ENCODE data around the gene MYH10. TPM values are rescaled to one million over a fixed set of nuclear protein-coding genes. Genes with fewer than 3 reads are reported as not detected.

Gene MYH10
- total RNA-seq, 1 donor from 2014 or later: 429 TPM

GRCh38 chr17:8444494-8444893 lies 186.0 kb downstream of the MYH10 start:
- H3K36me3 Mint-ChIP-seq (ENCODE audit: low read depth, unreplicated experiment): peaks cover 36% of the 10 kb centered on the region
- TF ChIP-seq CTCF (IDR thresholded peaks at IDR 0.05; ENCODE audit: unreplicated experiment): no peak
- peak overlapping the region; percentile 13 for H3K4me3 Mint-ChIP-seq (ENCODE audit: unreplicated experiment)
- DNase-seq (ENCODE audit: low spot score): no peak
- H3K4me1 Mint-ChIP-seq (ENCODE audit: unreplicated experiment): peaks cover 77% of the 10 kb centered on the region
- H3K27me3 Mint-ChIP-seq (ENCODE audit: unreplicated experiment): peaks cover 7% of the 10 kb centered on the region
- no peaks in the 10 kb centered on the region for H3K9me3 Mint-ChIP-seq (ENCODE audit: unreplicated experiment)
- peak overlapping the region; percentile 9 for H3K27ac Mint-ChIP-seq (ENCODE audit: unreplicated experiment)

GRCh38 chr17:8443756-8444155 lies 186.8 kb downstream of the MYH10 start:
- Mint-ChIP-seq H3K27me3 (ENCODE audit: unreplicated experiment) (peaks cover 7% of the 10 kb centered on the region), H3K4me1 (ENCODE audit: unreplicated experiment) (peaks cover 78% of the 10 kb centered on the region), H3K36me3 (ENCODE audit: low read depth, unreplicated experiment) (peaks cover 33% of the 10 kb centered on the region), H3K4me3 (ENCODE audit: unreplicated experiment) (no peak overlapping the region), H3K9me3 (ENCODE audit: unreplicated experiment) (no peaks in the 10 kb centered on the region), H3K27ac (ENCODE audit: unreplicated experiment) (peak overlapping the region; percentile 90)
- TF ChIP-seq CTCF (IDR thresholded peaks at IDR 0.05; ENCODE audit: unreplicated experiment): no peak
- no peak for DNase-seq (ENCODE audit: low spot score)

- Mint-ChIP-seq H3K27ac (ENCODE audit: unreplicated experiment) (peak overlapping the region; percentile 89), H3K4me1 (ENCODE audit: unreplicated experiment) (peaks cover 72% of the 10 kb centered on the region), H3K4me3 (ENCODE audit: unreplicated experiment) (no peak overlapping the region), H3K36me3 (ENCODE audit: low read depth, unreplicated experiment) (peaks cover 25% of the 10 kb centered on the region), H3K27me3 (ENCODE audit: unreplicated experiment) (peaks cover 8% of the 10 kb centered on the region), H3K9me3 (ENCODE audit: unreplicated experiment) (no peaks in the 10 kb centered on the region)
- DNase-seq (ENCODE audit: low spot score): no peak
- no peak for TF ChIP-seq CTCF (IDR thresholded peaks at IDR 0.05; ENCODE audit: unreplicated experiment)
Observed at GRCh38 chr17:8442310-8442709, 188.2 kb downstream of the MYH10 start.

- peak overlapping the region; percentile 89 for H3K27ac Mint-ChIP-seq (ENCODE audit: unreplicated experiment)
- no peak for TF ChIP-seq CTCF (IDR thresholded peaks at IDR 0.05; ENCODE audit: unreplicated experiment)
- H3K27me3 Mint-ChIP-seq (ENCODE audit: unreplicated experiment): peaks cover 9% of the 10 kb centered on the region
- no peaks in the 10 kb centered on the region for H3K9me3 Mint-ChIP-seq (ENCODE audit: unreplicated experiment)
- H3K4me3 Mint-ChIP-seq (ENCODE audit: unreplicated experiment): peak overlapping the region; percentile 6
- H3K36me3 Mint-ChIP-seq (ENCODE audit: low read depth, unreplicated experiment): peaks cover 22% of the 10 kb centered on the region
- peaks cover 70% of the 10 kb centered on the region for H3K4me1 Mint-ChIP-seq (ENCODE audit: unreplicated experiment)
- DNase-seq (ENCODE audit: low spot score): no peak
Observed at GRCh38 chr17:8441690-8442089, 188.8 kb downstream of the MYH10 start.

GRCh38 chr17:8439681-8440080 lies 190.8 kb downstream of the MYH10 start:
- H3K36me3 Mint-ChIP-seq (ENCODE audit: low read depth, unreplicated experiment): peaks cover 24% of the 10 kb centered on the region
- TF ChIP-seq CTCF (IDR thresholded peaks at IDR 0.05; ENCODE audit: unreplicated experiment): no peak
- peaks cover 14% of the 10 kb centered on the region for H3K27me3 Mint-ChIP-seq (ENCODE audit: unreplicated experiment)
- peaks cover 59% of the 10 kb centered on the region for H3K4me1 Mint-ChIP-seq (ENCODE audit: unreplicated experiment)
- peak overlapping the region; percentile 29 for H3K4me3 Mint-ChIP-seq (ENCODE audit: unreplicated experiment)
- H3K27ac Mint-ChIP-seq (ENCODE audit: unreplicated experiment): peak overlapping the region; percentile 64
- DNase-seq (ENCODE audit: low spot score): no peak
- no peaks in the 10 kb centered on the region for H3K9me3 Mint-ChIP-seq (ENCODE audit: unreplicated experiment)
